ENCODE measurements around the gene ERC2. TPM values are rescaled to one million over a fixed set of nuclear protein-coding genes. Genes with fewer than 3 reads are reported as not detected.

ERC2 gene
- total and polyA plus RNA-seq, 2 donors (not counting 1 experiment from before 2014, with no cell fraction given) = 0.14 to 0.17 TPM

DNA sequence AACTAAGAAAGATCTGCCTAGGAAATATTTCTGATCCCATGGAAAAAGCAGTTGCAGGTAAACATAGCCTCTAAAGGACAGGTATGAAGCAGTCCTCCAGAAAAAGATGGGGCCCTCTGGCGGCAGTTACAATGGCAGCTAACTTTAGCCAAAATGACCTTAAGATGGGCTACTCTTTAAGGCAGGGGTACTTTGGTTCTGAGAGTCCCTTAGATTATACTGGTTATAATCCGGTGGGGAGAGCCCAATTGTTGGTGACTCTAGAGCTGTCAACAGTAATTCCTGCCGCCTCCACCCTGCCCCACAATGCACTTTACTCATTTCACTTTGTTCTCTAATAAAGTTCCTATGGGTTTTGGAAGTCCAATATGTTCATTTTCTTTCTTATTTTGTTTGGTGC, 568.4 kb downstream of the ERC2 start:
- no peak overlapping the region for H3K4me2 ChIP-seq (ENCODE audit: extremely low read depth, insufficient read depth, low read length)
- H3K9me3 ChIP-seq (ENCODE audit: control insufficient read depth, insufficient read depth, low read depth, low read length) = no peaks in the 10 kb centered on the region
- H3K27ac ChIP-seq (ENCODE audit: insufficient read depth, low read length) = no peak overlapping the region
- H3K4me3 ChIP-seq (replicated peaks in 1 of 4; ENCODE audit: control extremely low read depth in 1 of 4, insufficient read depth in 1 of 4, low read depth in 3 of 4, low read length in 4 of 4) = no peak overlapping the region
- H3K79me2 ChIP-seq (ENCODE audit: control insufficient read depth, insufficient read depth, low read length) = no peaks in the 10 kb centered on the region
- DNase-seq (ENCODE audit: low read depth in 2 of 2) = no peak
- no peaks in the 10 kb centered on the region for H4K20me1 ChIP-seq (ENCODE audit: control insufficient read depth, extremely low read depth, insufficient read depth, low read length)
- H3K9ac ChIP-seq (ENCODE audit: insufficient read depth, low read length) = no peak overlapping the region
- no peaks in the 10 kb centered on the region for H3K36me3 ChIP-seq (ENCODE audit: control insufficient read depth, insufficient read depth, low read length)
- peak; percentile 20 to 31 for TF ChIP-seq CTCF (conservative IDR thresholded peaks at IDR 0.05 in 1 of 2, IDR thresholded peaks at IDR 0.05 in 1 of 2; ENCODE audit: low read depth in 1 of 2, low read length in 2 of 2)
- no peak for TF ChIP-seq EZH2 (IDR thresholded peaks at IDR 0.05; ENCODE audit: low read length, missing control alignments)
- no peak overlapping the region for H2AFZ ChIP-seq (ENCODE audit: low read length)
- no peaks in the 10 kb centered on the region for H3K4me1 ChIP-seq (ENCODE audit: control insufficient read depth, extremely low read depth, insufficient read depth, low read length)
- H3K27me3 ChIP-seq (ENCODE audit: control insufficient read depth, insufficient read depth, low read length) = peaks cover 8% of the 10 kb centered on the region

DNA sequence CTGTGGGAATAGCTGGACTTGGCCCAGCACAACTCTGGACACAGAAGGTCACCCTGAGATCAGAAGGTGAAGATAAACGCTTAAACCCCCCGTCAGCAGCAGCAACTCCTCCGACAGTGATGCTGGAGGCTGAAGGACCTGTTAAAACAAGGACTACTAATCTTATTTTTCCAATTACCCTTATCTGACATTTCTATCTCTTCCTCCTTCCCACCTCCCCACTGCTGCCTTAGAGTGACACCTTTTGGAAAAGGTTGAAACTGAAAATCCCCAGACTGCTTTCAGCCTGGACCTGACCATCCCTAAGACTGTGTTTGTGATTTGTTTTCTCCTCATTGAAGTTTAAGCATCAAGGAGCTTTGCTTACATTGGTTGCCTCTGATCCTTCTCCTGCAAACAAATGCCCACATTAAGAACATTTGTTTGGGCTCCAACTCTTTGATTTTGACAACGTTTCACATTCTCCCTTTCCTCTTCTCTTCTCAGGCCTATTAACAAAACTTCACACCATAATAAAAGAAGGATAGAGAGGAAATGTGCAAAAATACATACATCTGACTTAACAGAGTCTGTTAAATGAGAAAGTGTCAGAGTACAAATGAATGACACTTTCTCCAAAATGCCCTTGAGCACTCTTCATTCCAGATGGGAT, 570.6 kb downstream of the ERC2 start:
- peaks cover 8% of the 10 kb centered on the region for H3K27me3 ChIP-seq (ENCODE audit: control insufficient read depth, insufficient read depth, low read length)
- H3K79me2 ChIP-seq (ENCODE audit: control insufficient read depth, insufficient read depth, low read length) = no peaks in the 10 kb centered on the region
- H3K9ac ChIP-seq (ENCODE audit: insufficient read depth, low read length) = no peak overlapping the region
- H3K4me2 ChIP-seq (ENCODE audit: extremely low read depth, insufficient read depth, low read length) = no peak overlapping the region
- H3K4me1 ChIP-seq (ENCODE audit: control insufficient read depth, extremely low read depth, insufficient read depth, low read length) = peaks cover 2% of the 10 kb centered on the region
- no peaks in the 10 kb centered on the region for H3K9me3 ChIP-seq (ENCODE audit: control insufficient read depth, insufficient read depth, low read depth, low read length)
- no peak overlapping the region for H2AFZ ChIP-seq (ENCODE audit: low read length)
- H4K20me1 ChIP-seq (ENCODE audit: control insufficient read depth, extremely low read depth, insufficient read depth, low read length) = no peaks in the 10 kb centered on the region
- H3K4me3 ChIP-seq (replicated peaks in 1 of 4; ENCODE audit: control extremely low read depth in 1 of 4, insufficient read depth in 1 of 4, low read depth in 3 of 4, low read length in 4 of 4) = no peak overlapping the region
- peak; percentile 19 for DNase-seq (ENCODE audit: low read depth in 2 of 2)
- no peak overlapping the region for H3K27ac ChIP-seq (ENCODE audit: insufficient read depth, low read length)
- no peak for TF ChIP-seq EZH2 (IDR thresholded peaks at IDR 0.05; ENCODE audit: low read length, missing control alignments)
- peak; percentile 21 to 24 for TF ChIP-seq CTCF (conservative IDR thresholded peaks at IDR 0.05 in 1 of 2, IDR thresholded peaks at IDR 0.05 in 1 of 2; ENCODE audit: low read depth in 1 of 2, low read length in 2 of 2)
- no peaks in the 10 kb centered on the region for H3K36me3 ChIP-seq (ENCODE audit: control insufficient read depth, insufficient read depth, low read length)

- DNase-seq (ENCODE audit: low read depth in 2 of 2) = no peak
- Histone ChIP-seq H3K9me3 (ENCODE audit: control insufficient read depth, insufficient read depth, low read depth, low read length) (no peaks in the 10 kb centered on the region), H3K27me3 (ENCODE audit: control insufficient read depth, insufficient read depth, low read length) (peaks cover 6% of the 10 kb centered on the region), H3K4me3 (replicated peaks in 1 of 4; ENCODE audit: control extremely low read depth in 1 of 4, insufficient read depth in 1 of 4, low read depth in 3 of 4, low read length in 4 of 4) (no peak overlapping the region), H3K9ac (ENCODE audit: insufficient read depth, low read length) (no peak overlapping the region), H3K4me2 (ENCODE audit: extremely low read depth, insufficient read depth, low read length) (no peak overlapping the region), H2AFZ (ENCODE audit: low read length) (no peak overlapping the region), H3K79me2 (ENCODE audit: control insufficient read depth, insufficient read depth, low read length) (no peaks in the 10 kb centered on the region), H4K20me1 (ENCODE audit: control insufficient read depth, extremely low read depth, insufficient read depth, low read length) (no peaks in the 10 kb centered on the region), H3K27ac (ENCODE audit: insufficient read depth, low read length) (no peak overlapping the region), H3K36me3 (ENCODE audit: control insufficient read depth, insufficient read depth, low read length) (no peaks in the 10 kb centered on the region), H3K4me1 (ENCODE audit: control insufficient read depth, extremely low read depth, insufficient read depth, low read length) (peaks cover 2% of the 10 kb centered on the region)
- TF ChIP-seq CTCF (conservative IDR thresholded peaks at IDR 0.05 in 1 of 2, IDR thresholded peaks at IDR 0.05 in 1 of 2; ENCODE audit: low read depth in 1 of 2, low read length in 2 of 2) (no peak), EZH2 (IDR thresholded peaks at IDR 0.05; ENCODE audit: low read length, missing control alignments) (no peak)
Measured at GRCh38 chr3:55895897-55896566, 572.2 kb downstream of the ERC2 start.

Measured in fibroblast of lung (primary cell).